ENCODE data around the gene RPS19BP1. TPM values are rescaled to one million over a fixed set of nuclear protein-coding genes. Genes with fewer than 3 reads are reported as not detected.

RPS19BP1 gene
- total RNA-seq, 6 experiments from 2014 or later, result 31.0 to 104 (median 32.8) TPM

Other genes with a start within 250 kb of the RPS19BP1 start
- 100 to 1,000 TPM; 648 to 905 (median 743) TPM for gene RPL3, start 213.1 kb downstream of the RPS19BP1 start, total RNA-seq
- 1 to 10 TPM in 5 of 6 experiments, under 1 TPM in 1; 0.74 to 3.2 (median 2.2) TPM for gene SYNGR1, start 182.8 kb downstream of the RPS19BP1 start, total RNA-seq
- gene TAB1, start 133.0 kb downstream of the RPS19BP1 start, total RNA-seq, result 10 to 100 TPM in 4 of 6 experiments, 1 to 10 TPM in 2; 8.9 to 17.0 (median 11.1) TPM
- under 1 TPM in 5 of 6 experiments, not detected in 1; 0.05 to 0.38 (median 0.07) TPM for gene MGAT3, start 75.7 kb downstream of the RPS19BP1 start, total RNA-seq
- gene MIEF1, start 30.5 kb downstream of the RPS19BP1 start, total RNA-seq, result 10 to 100 TPM; 17.4 to 24.4 (median 21.5) TPM
- gene ATF4, start 12.2 kb downstream of the RPS19BP1 start, total RNA-seq, result 100 to 1,000 TPM; 114 to 187 (median 157) TPM
- gene CACNA1I, start 38.0 kb upstream of the RPS19BP1 start, total RNA-seq, result under 1 TPM in 1 of 6 experiments, not detected in 5; 0.06 TPM